Measurements from ENCODE around the gene USP37.
"Not testable (repeated sequence)": the region's sequence is repeated elsewhere in the genome, so short reads cannot be mapped to it uniquely, and the experiment has no call there.

Gene USP37

DNA sequence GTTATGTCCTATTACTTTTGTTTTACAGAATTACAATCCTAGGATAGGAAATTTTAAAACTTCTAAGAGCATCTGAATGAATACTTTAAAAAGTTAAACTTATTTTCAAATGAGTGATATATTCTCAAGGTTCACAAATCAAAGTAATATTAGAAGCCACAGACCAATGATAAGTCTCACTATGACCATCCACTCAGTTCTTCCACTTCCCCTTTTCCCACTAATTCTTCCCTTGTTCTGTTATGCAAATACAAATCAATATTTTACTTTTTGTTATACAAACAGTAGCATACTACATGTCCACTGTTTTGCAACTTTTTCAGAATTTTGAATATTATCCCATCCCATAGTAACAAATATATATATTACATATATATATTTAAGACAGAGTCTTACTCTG, 20.2 kb downstream of the USP37 start:
- DNase-seq (ENCODE audit: low read depth), result no peak

DNA sequence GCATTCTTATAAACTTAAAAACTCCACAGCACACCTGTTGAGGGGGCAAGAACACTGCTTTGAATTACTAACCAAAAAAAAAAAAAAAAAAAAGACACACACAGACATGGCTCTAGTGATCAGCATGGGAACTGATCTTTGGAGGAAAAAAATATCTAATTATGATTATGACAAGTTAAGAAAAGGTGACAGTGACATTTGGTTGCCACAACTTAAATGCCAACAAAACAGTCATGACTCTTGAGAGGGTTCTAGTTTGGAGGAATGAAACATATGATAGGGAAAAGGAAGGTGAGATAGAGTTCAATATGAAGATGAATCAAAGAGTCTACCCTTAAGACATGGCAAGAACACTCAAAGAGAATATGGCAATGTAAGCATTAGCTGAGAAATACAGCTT, 20.6 kb downstream of the USP37 start:
- no peak for DNase-seq (ENCODE audit: low read depth)

DNA sequence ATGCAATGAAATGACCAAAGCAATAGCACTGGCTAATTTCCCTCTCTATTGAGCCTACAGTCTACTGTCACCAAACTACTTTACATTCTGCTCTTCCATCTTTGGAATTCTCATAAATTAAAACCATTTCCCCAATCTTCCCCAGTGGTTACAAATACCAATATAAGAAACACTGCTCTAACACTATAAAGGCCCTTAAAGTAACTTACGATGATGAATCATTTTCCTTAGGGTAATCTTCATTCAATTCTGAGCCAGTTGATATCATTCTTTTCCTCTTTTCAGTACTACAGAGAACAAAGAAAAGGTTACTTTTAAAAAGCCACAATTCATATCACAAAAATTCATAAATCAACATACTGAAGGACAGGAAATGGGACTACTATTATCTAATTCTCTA, 22.1 kb downstream of the USP37 start:
- DNase-seq (ENCODE audit: low read depth), result no peak

DNA sequence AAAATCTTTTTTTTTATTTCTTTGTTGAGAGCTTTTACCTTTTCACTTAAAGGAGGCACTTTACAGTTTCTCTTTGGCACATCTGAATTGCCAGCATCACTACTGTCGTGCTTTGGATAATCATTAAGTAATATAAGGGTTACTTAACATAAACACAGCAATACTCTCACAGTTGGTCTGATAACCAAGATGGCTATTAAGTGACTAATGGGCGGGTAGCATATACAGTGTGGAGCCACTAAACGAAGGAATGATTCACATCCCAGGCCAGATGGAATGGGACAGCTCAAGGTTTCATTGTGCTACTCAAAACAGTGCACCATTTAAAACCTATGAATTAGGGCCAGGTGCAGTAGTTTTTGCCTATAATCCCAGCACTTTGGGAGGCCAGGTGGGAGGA, 28.1 kb downstream of the USP37 start:
- DNase-seq (ENCODE audit: low read depth), result peak; percentile 59

DNA sequence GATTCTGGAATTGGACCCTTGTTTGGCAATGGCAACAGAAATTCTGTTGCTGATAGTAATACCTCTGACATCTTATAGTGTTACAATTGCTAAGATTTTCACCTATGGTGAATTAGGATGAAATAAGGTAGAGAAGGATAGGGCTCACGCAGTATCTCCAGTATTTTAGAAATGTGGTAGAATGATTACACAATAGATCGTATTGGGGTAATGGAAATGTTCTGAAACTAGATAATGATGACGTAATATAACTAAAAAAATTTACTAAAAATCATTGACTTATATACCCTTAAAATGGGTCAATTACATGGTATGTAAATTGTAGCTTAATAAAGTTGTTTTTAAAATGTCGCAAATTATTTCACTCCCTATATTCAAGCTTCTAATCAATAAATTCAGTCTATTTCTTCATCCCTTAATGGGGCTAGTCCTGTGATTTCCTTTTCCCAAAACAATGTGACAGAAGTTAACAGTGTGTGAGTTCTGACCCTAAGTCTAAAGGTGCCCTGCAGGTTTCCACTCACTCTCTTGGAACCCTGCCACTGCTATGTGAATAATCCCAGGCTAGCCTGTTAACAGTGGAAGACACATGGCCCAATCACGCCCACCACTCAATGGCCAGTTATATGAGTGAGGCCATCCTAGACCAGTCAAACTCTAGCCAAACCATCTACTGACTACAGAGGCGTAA, 31.2 kb downstream of the USP37 start:
- DNase-seq (ENCODE audit: low read depth), result peak; percentile 3

DNA sequence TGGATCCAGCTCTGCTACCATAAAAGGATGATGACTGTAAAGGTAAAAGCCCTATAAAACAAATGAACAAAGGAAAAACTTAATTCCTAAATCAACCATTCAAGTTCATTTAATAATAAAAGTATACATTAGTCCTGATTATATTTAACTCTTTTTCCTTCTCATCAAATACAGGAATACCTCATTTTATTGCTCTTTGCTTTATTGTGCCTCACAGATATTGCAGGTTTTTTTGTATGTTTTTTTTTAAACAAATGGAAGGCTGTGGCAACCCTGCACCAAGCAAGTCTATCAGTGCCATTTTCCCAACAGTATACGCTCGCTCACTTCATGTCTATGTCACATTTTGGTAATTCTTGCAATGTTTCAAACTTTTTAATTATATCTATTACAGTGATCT, 38.2 kb downstream of the USP37 start:
- DNase-seq (ENCODE audit: low read depth), result no peak

DNA sequence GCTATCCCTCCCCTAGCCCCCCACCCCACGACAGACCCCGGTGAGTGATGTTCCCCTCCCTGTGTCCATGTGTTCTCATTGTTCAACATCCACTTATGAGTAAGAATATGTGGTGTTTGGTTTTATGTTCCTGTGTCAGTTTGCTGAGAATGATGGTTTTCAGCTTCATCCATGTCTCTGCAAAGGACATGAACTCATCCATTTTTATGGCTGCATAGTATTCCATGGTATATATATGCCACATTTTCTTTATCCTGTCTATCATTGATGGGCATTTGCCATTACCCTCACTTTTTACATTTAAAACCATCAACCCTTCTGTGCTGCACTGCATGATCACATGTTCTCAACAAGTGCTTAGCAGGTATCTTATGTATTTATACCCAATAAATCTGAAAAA, 39.7 kb downstream of the USP37 start:
- not testable (repeated sequence) for DNase-seq (ENCODE audit: low read depth)

DNA sequence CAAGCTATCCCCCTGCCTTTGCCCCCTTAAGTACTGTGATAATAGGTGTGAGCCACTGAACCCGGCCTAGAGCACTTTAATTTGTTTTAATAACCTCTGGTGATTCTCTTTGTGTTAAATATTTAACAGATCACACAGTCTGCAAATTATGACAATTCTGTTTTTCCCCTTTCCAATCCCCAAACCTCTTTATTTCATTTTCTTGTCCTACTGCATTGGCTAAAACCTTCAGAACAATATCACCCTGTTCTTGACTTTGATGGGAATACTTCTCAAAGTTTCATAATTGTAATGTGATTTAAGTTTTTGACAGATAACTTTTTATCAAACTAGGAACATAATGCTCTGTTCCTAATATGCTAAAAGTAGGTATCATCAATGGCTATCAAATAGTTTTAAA, 44.5 kb downstream of the USP37 start:
- no peak for DNase-seq (ENCODE audit: low read depth)

DNA sequence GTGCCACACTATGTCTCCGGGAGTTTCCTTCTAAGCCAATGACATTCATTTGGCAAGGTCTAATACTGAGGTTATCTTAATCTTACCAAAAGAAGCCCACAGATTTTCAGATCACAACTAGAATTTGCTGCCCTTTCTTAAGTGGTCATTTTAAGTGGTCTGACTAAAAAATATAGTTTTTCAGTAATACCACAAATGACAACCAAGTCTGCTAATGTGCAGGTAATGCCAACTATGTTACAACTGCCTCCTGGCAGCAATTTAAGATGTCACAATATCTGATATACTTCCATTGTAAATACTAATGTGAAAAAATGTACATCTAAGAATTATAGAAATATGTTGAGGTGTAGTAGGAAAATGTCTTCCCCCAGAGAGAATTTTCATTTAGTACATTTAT, 49.3 kb downstream of the USP37 start:
- DNase-seq (ENCODE audit: low read depth), result no peak

DNA sequence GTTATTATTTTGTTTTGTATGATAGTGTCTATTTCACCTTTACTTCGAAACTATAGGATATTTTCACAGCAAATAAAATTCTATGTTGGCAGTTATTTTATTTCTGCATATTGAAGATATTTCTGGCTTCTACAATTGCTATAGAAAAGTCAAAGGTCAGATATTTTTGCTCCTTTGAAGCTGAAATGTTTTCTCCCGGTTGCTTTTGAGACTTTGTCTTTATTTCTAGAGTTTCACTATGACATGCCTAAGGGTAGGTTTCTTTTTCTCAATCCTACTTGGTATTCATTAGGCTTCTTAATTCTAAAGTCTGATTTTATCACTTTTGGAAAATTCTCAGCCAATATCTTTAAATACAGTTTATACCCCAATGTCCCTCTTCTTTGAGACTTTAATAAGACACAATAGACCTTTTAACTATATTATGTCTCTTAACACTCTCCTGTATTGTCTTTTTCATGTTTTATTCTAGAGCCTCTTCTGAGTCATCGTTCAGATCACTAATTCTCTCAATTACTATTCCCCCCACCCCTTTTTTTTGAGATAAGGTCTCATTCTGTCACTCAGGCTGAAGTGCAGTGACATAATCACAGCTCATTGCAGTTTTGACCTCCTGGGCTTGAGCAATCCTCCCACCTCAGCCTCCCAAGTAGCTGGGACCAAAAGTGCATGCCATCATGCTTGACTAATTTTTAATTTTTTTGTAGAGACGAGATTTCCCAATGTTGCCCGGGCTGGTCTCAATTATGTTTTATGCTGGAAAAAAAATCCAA, 50.5 kb downstream of the USP37 start:
- DNase-seq (ENCODE audit: low read depth), result peak; percentile 32

DNA sequence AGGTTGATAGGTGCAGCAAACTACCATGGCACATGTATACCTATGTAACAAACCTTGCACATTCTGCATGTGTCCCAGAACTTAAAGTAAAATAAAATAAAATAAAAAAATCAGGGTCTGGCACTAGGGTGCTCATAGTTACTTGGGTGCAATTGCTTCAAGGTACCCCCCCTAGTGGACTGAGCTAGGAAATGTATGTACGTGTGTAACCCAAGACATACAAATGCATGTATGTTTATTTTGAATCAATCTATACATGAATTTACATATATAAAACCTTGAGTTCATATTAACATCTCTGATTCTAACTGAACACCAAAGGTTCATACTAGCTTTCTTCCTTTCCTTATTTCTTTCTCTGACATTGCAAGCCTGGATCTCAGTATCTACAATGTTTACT, 51.5 kb downstream of the USP37 start:
- no peak for DNase-seq (ENCODE audit: low read depth)

DNA sequence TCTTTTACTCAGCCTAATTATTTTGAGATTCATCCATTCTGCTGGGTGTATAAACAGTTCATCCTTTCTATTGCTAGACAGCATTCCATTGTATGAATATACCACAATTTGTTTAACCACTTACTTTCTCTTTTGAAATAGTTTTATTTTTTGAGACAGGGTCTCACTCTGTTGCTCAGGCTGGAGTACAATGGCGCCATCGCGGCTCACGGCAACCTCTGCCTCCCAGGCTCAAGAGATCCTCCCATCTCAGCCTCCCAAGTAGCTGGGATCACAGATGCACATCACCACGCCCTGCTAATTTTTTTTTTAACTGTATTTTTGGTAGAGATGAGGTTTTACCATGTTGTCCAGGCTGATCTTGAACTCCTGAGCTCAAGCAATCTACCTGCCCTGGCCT, 54.5 kb downstream of the USP37 start:
- DNase-seq (ENCODE audit: low read depth), result peak; percentile 5

DNA sequence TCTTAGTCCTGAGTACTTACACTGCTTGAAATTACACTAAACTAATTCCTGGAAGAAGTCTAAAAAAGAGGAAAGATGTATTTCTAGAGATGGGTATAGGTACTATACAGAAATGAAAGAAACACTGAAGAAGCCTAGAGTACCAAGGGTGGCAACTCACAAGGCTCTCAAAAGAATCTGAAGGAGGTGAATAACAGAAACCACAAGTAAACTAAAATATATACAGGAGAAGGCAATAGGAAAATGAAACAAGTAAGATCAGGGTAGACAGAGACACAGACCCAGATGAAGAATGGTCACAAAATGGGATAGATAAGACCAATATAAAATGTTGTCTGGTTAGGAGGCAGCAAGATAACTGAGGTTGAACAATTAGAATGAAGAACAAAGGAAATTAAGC, 59.9 kb downstream of the USP37 start:
- DNase-seq (ENCODE audit: low read depth), result no peak

DNA sequence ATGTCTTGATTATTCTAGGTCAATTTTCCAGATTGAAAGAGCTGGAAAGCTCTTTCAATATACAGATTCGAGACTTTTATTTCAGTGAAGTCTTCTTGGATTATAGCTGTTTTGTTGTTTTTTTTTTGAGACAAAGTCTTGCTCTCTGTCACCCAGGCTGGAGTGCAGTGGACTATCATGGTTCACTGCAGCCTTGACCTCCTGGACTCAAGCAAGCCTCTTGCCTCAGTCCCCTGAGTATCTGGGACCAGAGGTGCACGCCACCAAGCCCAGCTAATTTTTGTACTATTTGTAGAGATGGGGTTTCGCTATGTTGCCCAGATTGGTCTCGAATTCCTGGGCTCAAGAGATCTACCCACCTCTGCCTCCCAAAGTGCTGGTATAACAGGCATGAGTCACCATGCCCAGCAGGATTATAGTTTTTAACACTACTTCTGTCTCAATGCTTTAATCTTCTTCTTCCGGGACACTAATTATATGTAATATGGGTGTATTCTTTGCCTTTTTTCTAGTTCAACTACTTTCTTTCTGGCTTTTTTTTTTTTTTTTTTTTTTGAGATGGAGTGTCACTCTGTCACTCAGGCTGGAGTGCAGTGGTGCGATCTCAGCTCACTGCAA, 62.3 kb downstream of the USP37 start:
- no peak for DNase-seq (ENCODE audit: low read depth)

DNA sequence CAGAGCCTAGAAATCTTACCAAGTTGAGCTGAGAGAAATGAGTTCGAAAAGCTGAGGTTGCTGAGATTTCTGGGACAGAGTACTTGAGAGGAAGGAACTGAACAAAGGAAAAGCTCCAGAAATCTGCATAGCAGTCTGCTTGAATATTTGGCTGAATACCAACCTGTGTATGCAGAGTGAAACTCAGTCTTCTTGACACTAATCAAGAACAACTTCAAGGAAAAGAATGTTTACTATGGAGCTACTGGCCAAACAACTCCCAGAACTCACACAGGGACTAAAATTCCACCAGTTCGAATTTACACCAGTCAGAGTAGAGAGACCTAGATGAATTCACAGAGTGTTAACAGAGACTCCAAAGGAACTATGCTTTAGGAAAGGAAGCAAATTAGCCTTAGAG, 66.5 kb downstream of the USP37 start:
- peak; percentile 73 for DNase-seq (ENCODE audit: low read depth)

DNA sequence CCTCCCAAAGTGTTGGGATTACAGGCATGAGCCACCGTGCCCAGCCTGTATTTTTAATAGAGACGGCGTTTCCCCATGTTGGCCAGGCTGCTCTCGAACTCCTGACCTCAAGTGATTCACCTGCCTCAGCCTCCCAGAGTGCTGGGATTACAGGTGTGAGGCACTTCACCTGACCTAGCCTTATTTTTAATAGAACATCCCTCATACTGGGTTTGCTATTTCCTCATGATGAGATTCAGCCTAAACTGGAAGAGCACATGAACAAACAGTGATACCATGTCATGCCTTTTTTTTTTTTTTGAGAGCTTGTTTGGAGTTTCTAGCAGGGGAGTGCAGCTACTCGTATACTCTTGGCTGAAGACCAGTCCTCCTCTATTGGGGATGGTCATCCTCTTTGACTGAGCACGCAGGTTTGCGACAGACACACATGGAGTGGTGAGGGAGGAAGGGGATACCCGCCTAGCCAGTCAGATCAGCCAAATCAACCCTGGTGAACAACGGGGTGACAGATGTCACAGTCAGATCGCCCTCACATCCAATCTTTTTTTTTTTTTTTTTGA, 67.6 kb downstream of the USP37 start:
- no peak for DNase-seq (ENCODE audit: low read depth)

DNA sequence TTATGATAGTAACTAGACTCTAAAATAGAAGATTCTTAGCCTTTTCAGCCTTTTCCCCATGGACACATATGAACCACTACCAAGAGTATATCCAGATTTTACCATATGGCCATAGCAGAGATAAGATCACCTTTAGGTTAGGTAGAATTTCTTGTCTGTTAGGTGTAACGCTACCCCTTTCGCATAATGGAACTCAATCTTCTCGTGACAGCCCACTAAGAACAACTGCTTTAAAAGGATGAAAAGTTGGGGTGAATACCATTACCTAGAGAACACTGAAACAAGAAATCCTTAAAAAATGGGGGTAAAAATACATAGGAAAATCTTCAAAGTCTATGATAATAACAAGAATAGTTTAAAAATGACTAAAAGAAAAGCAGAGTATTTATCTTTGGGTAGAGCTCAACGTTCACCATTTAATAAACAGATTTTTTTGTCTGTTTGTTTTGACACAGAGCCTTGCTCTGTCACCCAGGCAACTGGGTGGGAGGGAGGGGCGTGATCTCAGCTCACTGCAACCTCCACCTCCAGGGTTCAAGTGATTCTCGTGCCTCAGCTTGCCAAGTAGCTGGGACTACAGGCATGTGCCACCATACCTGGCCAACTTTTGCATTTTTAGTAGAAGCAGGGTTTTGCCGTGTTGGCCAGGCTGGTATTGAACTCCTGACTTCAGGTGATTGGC, 82.0 kb downstream of the USP37 start:
- DNase-seq (ENCODE audit: low read depth), result no peak

DNA sequence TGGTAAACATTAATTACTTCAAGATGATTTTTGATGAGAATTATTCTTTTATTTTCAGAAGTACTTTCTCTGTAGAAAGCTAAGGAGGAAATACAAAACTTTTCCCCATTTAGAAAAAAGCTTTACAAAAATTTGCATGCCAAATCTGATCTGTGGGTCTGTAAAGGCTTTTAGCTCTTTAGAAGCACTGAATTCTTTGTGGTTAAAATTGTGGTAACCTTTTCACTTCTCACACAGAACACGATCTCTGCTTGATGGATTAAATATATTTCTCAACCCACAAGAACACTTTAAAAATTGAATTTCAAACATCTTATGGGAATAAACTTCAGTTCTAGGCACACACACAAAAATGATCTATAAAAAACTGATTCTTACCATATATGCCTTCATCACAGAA, 85.5 kb downstream of the USP37 start:
- peak; percentile 73 for DNase-seq (ENCODE audit: low read depth)

DNA sequence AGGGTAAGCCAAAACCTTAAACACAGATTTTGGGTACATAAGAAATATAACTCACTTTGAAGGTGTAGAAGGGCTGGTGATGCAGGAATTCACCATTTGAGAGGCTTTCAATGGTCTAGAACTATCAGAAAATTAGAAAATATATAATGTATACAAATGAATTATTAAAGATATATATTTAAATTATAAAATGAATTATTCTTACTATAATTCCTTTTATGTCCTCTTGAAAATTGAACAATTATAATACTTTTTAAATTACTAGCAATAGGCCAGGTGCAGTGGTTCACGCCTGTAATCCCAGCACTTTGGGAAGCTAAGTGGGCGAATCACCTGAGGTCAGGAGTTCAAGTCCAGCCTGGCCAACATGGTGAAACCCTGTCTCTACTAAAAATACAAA, 88.6 kb downstream of the USP37 start:
- no peak for DNase-seq (ENCODE audit: low read depth)

DNA sequence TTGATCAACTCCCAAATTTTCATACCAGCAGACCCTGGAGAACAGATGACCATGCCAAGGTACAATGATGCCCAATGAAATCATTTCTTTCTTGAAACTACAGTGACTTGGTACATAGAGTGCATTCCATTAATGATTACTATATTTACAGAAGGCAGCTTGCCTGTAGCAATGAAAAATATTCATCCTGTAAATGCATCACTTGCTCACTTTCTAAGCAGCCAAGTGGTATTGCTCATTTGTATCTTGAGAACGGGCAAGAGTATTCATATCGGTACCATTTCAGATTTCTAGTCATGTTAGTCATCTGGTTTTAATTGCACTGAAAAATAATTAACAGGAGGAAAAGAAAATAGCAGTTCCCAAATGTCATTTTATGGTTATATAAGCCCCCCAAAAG, 89.6 kb downstream of the USP37 start:
- no peak for DNase-seq (ENCODE audit: low read depth)

DNA sequence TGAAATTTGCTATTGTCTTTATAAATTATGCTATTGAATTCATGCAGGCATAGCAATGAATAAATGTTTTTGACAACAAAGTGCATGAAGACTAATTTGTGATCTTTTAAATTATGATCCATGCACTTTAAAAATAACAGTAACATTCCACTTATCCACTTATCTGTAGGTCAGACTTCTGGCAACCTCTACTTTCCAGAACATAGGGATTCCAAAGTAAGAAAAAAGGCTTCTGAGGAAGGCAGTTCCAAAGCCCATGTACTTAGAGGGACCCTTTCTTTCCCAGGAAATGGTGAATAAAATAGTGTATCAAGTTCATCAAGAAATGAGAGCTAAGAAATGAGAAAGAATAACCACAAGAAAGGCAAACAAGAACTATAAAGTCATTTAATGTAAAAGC, 90.9 kb downstream of the USP37 start:
- DNase-seq (ENCODE audit: low read depth), result no peak

DNA sequence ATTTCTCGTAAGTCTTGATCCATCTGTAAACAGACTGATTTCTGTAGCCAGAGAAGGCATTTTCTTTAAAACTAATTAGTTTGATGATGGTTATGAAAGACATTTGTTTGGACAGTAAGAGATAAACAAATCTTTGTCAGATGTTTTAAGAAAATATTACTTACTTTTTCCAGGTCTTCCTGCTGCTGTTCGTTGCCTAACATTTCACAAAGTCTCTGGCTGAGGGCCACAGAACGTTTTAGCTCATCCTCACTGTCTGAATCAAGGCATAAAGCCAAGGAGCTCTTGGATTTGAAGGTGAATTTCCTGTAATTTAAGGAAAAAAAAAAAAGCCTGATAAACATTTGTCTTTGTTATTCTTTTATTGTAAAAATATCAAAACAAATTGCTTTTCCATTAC, 91.5 kb downstream of the USP37 start:
- DNase-seq (ENCODE audit: low read depth), result peak; percentile 76

DNA sequence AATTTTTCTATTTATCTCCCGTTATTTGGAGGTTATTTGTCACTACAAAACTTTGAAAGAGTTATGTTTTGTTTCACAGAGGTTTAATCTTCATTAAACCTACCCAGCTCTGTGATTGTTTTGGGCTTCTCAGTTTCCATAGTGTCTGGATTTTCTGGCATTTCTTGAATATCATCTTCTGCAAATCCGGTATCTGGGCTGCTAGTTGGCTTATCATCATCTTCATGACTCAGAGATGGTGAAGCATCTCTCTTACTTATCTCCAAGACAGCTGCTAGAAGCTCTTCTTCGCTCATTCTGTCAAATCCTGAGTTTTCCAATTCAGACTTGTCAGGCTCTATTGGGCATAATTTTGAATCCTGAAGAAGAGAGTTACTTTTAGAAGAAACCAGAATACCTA, 93.6 kb downstream of the USP37 start:
- DNase-seq (ENCODE audit: low read depth), result peak; percentile 47

All from iris pigment epithelial cell (primary cell).